GM12891 (cell line): ENCODE data around the gene ZSCAN18.

ENCODE experiments used
- PAX5 ChIP-seq: IDR thresholded peaks from 2 replicates; pipeline ENCODE4 v1.6.1; 2011; ENCODE audit warnings: low read length, moderate library complexity, mild to moderate bottlenecking; ENCODE audit not compliant: insufficient read depth, severe bottlenecking
- POLR2A ChIP-seq: IDR thresholded peaks from 2 replicates; pipeline ENCODE4 v1.6.1; 2011; ENCODE audit warnings: low read depth, low read length, control low read depth
- POLR2AphosphoS5 ChIP-seq: IDR thresholded peaks from 2 replicates; pipeline ENCODE4 v1.6.1; 2011; ENCODE audit warnings: low read depth, low read length, control low read depth
- POU2F2 ChIP-seq: IDR thresholded peaks from 2 replicates; pipeline ENCODE4 v1.6.1; 2011; ENCODE audit warnings: low read depth, mild to moderate bottlenecking, control low read depth, low read length, moderate library complexity
- SPI1 ChIP-seq: IDR thresholded peaks from 2 replicates; pipeline ENCODE4 v1.6.1; 2011; ENCODE audit warnings: low read depth, low read length, control low read depth
- TAF1 ChIP-seq: IDR thresholded peaks from 2 replicates; pipeline ENCODE4 v1.6.1; 2011; ENCODE audit warnings: low read depth, low read length, control low read depth

DNA sequence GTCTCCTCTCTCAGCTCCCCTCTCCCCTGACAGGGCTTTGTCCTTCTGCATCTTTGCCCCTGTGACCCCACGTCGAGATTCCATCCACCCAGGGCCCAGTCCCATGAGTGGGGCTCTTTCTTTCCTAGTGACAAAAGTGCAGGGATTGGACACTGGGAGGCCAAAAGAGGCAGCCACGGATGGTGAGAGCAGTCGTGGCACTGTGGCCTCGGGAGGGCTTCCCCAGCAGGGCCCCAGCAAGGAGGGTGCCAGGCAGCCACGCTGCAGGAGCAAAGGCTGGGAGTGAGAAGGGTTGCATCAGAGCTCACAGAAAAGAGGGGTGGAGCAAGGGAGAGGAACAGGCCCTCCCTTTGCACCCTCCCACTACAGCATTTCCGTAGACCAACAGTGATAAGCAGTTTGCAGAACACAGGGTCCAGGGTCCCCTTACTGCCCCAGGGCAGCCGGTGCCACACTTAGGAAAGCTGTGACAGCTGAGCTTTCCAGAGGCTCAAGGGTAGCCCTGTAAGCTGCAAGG lies 59.3 kb downstream of the ZSCAN18 start:
- TF ChIP-seq POLR2AphosphoS5, result no peak
- no peak for TF ChIP-seq POLR2A
- TF ChIP-seq SPI1, result no peak
- TF ChIP-seq TAF1, result no peak
- no peak for TF ChIP-seq POU2F2
- TF ChIP-seq PAX5, result no peak
